ENCODE data around the gene GFI1. TPM values are rescaled to one million over a fixed set of nuclear protein-coding genes. Genes with fewer than 3 reads are reported as not detected.

GFI1 gene
- total and polyA plus RNA-seq, 2 experiments from 2014 or later = not detected

DNA sequence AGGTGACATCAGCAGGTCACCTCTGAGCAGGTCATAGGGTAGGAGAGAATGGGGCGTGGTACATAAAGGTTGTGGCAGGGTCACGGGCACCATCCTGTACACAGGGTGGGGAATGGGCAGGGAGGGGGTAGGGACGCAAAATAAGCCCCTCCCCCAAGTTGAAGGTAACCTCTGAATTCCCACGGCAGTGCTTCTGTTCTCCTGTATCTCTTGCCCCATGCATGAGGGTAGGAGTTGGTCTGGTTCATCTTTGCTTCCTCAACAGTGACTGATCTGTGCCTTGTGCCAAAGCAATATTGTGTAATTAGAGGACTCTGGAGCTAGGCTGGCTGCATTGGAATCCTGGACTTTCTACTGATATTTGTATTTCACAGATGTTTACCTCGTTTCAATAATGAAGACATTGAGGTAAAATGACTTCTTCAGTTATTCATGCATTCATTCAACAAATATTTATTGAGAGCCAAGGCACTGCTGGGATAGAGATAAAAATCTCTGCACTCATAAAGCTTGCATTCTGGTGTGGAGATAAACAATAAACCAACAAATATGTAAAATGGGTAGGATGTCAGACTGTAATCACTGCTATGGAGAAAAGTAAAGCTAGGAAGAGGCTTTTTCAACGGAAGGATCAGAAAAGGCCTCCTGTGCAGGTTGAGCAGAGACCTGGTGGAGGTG lies 18.4 kb upstream of the GFI1 start:
- no peak overlapping the region for H3K4me2 ChIP-seq (ENCODE audit: unreplicated experiment)
- H3K9me2 ChIP-seq (ENCODE audit: insufficient read depth) = no peaks in the 10 kb centered on the region
- H3K9me3 ChIP-seq (ENCODE audit: low read depth) = no peaks in the 10 kb centered on the region
- in situ Hi-C loops (cut with MboI) = no loop called here
- no peaks in the 10 kb centered on the region for H3K27me3 ChIP-seq (replicated peaks; ENCODE audit: insufficient read depth)
- no peaks in the 10 kb centered on the region; the same call in 1 of the 2 replicates for H3F3A ChIP-seq (ENCODE audit: insufficient read depth)
- H4K20me1 ChIP-seq (ENCODE audit: insufficient read depth) = no peaks in the 10 kb centered on the region
- H3K36me3 ChIP-seq (ENCODE audit: low read depth) = no peaks in the 10 kb centered on the region; the same call in 1 of the 2 replicates
- peak; percentile 17 for DNase-seq
- H2AFZ ChIP-seq = no peak overlapping the region
- WGBS, 2 experiments (ENCODE audit: low coverage in 1 of 2, low lambda C conversion rate in 2 of 2, missing lambda C conversion rate in 2 of 2) = 53 to 61% methylated on average over 6 of the region's 6 CpGs
- H3K4me3 ChIP-seq = no peak overlapping the region
- H3K9ac ChIP-seq = no peak overlapping the region
- H3K4me1 ChIP-seq (ENCODE audit: insufficient read depth) = no peaks in the 10 kb centered on the region
- H3K27ac ChIP-seq = no peak overlapping the region
- no peak for TF ChIP-seq EZH2phosphoT487 (IDR thresholded peaks at IDR 0.05; ENCODE audit: insufficient read depth, low read depth)
- TF ChIP-seq EZH2 (IDR thresholded peaks at IDR 0.05; ENCODE audit: insufficient read depth, poor library complexity, severe bottlenecking) = no peak
- no peaks in the 10 kb centered on the region for H3K79me2 ChIP-seq (ENCODE audit: insufficient read depth)

- no peaks in the 10 kb centered on the region for H4K20me1 ChIP-seq (ENCODE audit: insufficient read depth)
- no peak overlapping the region for H2AFZ ChIP-seq
- no peaks in the 10 kb centered on the region for H3K27me3 ChIP-seq (replicated peaks; ENCODE audit: insufficient read depth)
- no peaks in the 10 kb centered on the region for H3K4me1 ChIP-seq (ENCODE audit: insufficient read depth)
- H3K9me3 ChIP-seq (ENCODE audit: low read depth) = no peaks in the 10 kb centered on the region
- H3K27ac ChIP-seq = no peak overlapping the region
- WGBS, 2 experiments (ENCODE audit: low coverage in 1 of 2, low lambda C conversion rate in 2 of 2, missing lambda C conversion rate in 2 of 2) = 57 to 61% methylated on average over 8 of the region's 8 CpGs
- DNase-seq = no peak
- H3K79me2 ChIP-seq (ENCODE audit: insufficient read depth) = no peaks in the 10 kb centered on the region
- H3K36me3 ChIP-seq (ENCODE audit: low read depth) = no peaks in the 10 kb centered on the region
- TF ChIP-seq EZH2phosphoT487 (IDR thresholded peaks at IDR 0.05; ENCODE audit: insufficient read depth, low read depth) = no peak
- no peak for TF ChIP-seq EZH2 (IDR thresholded peaks at IDR 0.05; ENCODE audit: insufficient read depth, poor library complexity, severe bottlenecking)
- no peak overlapping the region for H3K9ac ChIP-seq
- in situ Hi-C loops (cut with MboI) = no loop called here
- H3F3A ChIP-seq (ENCODE audit: insufficient read depth) = no peaks in the 10 kb centered on the region; the same call in 1 of the 2 replicates
- no peak overlapping the region for H3K4me2 ChIP-seq (ENCODE audit: unreplicated experiment)
- H3K4me3 ChIP-seq = no peak overlapping the region
- no peaks in the 10 kb centered on the region for H3K9me2 ChIP-seq (ENCODE audit: insufficient read depth)
Measured at GRCh38 chr1:92504291-92505014, 17.7 kb upstream of the GFI1 start.

DNA sequence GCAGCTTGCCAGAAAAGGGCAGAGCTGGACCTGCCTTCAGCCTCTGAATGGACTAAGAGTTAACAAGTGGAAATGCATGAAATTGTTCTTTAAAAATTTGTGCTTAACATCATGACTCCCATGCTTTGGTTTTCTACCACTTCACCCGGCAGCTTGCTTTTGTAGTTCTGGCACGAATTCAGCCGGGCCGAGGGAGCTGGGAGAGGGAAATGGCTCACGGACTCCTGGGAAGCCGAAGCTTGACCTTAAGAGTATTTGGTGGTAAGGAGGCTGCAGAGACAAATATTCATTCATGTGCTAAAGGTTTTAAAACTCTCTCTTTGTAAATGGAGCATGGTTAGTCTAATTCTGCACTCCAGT lies 17.2 kb upstream of the GFI1 start:
- DNase-seq = no peak
- no peaks in the 10 kb centered on the region; the same call in 1 of the 2 replicates for H3F3A ChIP-seq (ENCODE audit: insufficient read depth)
- H3K36me3 ChIP-seq (ENCODE audit: low read depth) = no peaks in the 10 kb centered on the region
- no peak overlapping the region for H3K9ac ChIP-seq
- H3K4me2 ChIP-seq (ENCODE audit: unreplicated experiment) = no peak overlapping the region
- no peak overlapping the region for H2AFZ ChIP-seq
- no peak overlapping the region for H3K4me3 ChIP-seq
- H3K9me3 ChIP-seq (ENCODE audit: low read depth) = no peaks in the 10 kb centered on the region
- H3K4me1 ChIP-seq (ENCODE audit: insufficient read depth) = no peaks in the 10 kb centered on the region
- H4K20me1 ChIP-seq (ENCODE audit: insufficient read depth) = no peaks in the 10 kb centered on the region
- H3K9me2 ChIP-seq (ENCODE audit: insufficient read depth) = no peaks in the 10 kb centered on the region
- TF ChIP-seq EZH2 (IDR thresholded peaks at IDR 0.05; ENCODE audit: insufficient read depth, poor library complexity, severe bottlenecking) (no peak), EZH2phosphoT487 (IDR thresholded peaks at IDR 0.05; ENCODE audit: insufficient read depth, low read depth) (no peak)
- no peak overlapping the region for H3K27ac ChIP-seq
- 57 to 58% methylated on average over 6 of the region's 6 CpGs for WGBS, 2 experiments (ENCODE audit: low coverage in 1 of 2, low lambda C conversion rate in 2 of 2, missing lambda C conversion rate in 2 of 2)
- in situ Hi-C loops (cut with MboI) = no loop called here
- no peaks in the 10 kb centered on the region for H3K27me3 ChIP-seq (replicated peaks; ENCODE audit: insufficient read depth)
- no peaks in the 10 kb centered on the region for H3K79me2 ChIP-seq (ENCODE audit: insufficient read depth)

DNA sequence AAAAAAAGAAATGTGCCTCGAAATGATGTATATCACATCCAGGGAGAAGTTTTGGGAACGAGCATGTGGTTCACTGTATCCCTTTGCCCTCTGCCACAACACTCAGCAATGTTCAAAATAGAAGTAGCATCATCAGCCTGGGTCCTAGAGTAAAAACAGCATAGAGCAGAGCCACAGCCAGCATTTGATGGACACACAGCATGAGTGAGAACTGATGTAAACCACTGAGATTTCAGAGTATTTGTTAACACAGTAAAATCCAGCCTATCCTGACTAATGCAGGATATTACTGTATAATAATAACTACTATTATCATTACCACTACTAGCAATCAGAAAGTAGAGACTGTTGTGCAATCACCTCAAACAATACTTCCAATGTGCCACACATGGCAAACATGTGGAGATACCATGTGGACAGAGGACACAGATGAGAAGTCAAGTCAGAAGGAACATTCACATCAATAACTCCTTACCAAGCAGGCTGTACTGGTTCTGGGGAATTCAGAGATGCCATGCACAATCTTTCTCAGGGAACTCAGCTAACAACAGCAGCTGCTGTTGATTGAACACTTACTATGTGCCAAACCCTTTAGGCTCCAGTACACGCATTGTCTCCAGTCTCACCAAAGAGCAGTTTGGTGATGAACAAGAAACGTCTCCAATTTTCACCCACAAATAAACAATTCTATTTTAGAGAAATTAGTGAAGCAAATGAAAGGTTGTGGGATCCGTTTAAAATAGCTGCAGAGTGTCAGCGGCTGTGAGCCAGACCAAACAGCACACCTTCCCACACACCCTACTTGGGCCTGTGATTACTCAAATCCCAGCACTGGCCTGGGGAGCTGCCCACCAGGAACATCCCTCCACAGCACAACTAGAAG lies 16.6 kb upstream of the GFI1 start:
- no peak overlapping the region for H3K4me3 ChIP-seq
- no peak for DNase-seq
- H3F3A ChIP-seq (ENCODE audit: insufficient read depth) = no peaks in the 10 kb centered on the region; the same call in 1 of the 2 replicates
- no peaks in the 10 kb centered on the region for H3K9me2 ChIP-seq (ENCODE audit: insufficient read depth)
- no peaks in the 10 kb centered on the region for H4K20me1 ChIP-seq (ENCODE audit: insufficient read depth)
- in situ Hi-C loops (cut with MboI) = no loop called here
- TF ChIP-seq EZH2 (IDR thresholded peaks at IDR 0.05; ENCODE audit: insufficient read depth, poor library complexity, severe bottlenecking) = no peak
- TF ChIP-seq EZH2phosphoT487 (IDR thresholded peaks at IDR 0.05; ENCODE audit: insufficient read depth, low read depth) = no peak
- 71 to 81% methylated on average over 6 of the region's 6 CpGs for WGBS, 2 experiments (ENCODE audit: low coverage in 1 of 2, low lambda C conversion rate in 2 of 2, missing lambda C conversion rate in 2 of 2)
- H2AFZ ChIP-seq = no peak overlapping the region
- H3K4me2 ChIP-seq (ENCODE audit: unreplicated experiment) = no peak overlapping the region
- no peak overlapping the region for H3K27ac ChIP-seq
- no peaks in the 10 kb centered on the region for H3K36me3 ChIP-seq (ENCODE audit: low read depth)
- no peaks in the 10 kb centered on the region for H3K4me1 ChIP-seq (ENCODE audit: insufficient read depth)
- H3K9me3 ChIP-seq (ENCODE audit: low read depth) = no peaks in the 10 kb centered on the region
- no peaks in the 10 kb centered on the region for H3K27me3 ChIP-seq (replicated peaks; ENCODE audit: insufficient read depth)
- no peak overlapping the region for H3K9ac ChIP-seq
- no peaks in the 10 kb centered on the region for H3K79me2 ChIP-seq (ENCODE audit: insufficient read depth)

All from GM23248 (cell line).